AG10803 (cell line): ENCODE results near the gene ENAH.

ENCODE experiments used
- DNase-seq: peaks from one replicate; pipeline ENCODE4 v3.0.0; 2010; ENCODE audit warnings: low read depth
- H3K4me3 ChIP-seq: 2 replicates; pipeline ENCODE4 v1.5.1; 2011; ENCODE audit warnings: mild to moderate bottlenecking, low read length, control low read depth
- CTCF ChIP-seq: conservative IDR thresholded peaks from 2 replicates; pipeline ENCODE4 v1.5.1; 2011; ENCODE audit warnings: mild to moderate bottlenecking, low read length, control low read depth, inconsistent platforms

Gene ENAH

GRCh38 chr1:225592362-225593025 is 60.4 kb downstream of the ENAH start:
- DNase-seq: no peak
- TF ChIP-seq CTCF: no peak
- H3K4me3 ChIP-seq: no peak overlapping the region

GRCh38 chr1:225587310-225587709 is 65.6 kb downstream of the ENAH start:
- TF ChIP-seq CTCF: no peak
- no peak overlapping the region for H3K4me3 ChIP-seq
- no peak for DNase-seq

GRCh38 chr1:225581186-225581585 is 71.7 kb downstream of the ENAH start:
- TF ChIP-seq CTCF: no peak
- no peak overlapping the region for H3K4me3 ChIP-seq
- DNase-seq: no peak

GRCh38 chr1:225580238-225581099 is 72.5 kb downstream of the ENAH start:
- TF ChIP-seq CTCF: no peak
- no peak for DNase-seq
- H3K4me3 ChIP-seq: no peak overlapping the region

GRCh38 chr1:225578251-225578977 is 74.5 kb downstream of the ENAH start:
- TF ChIP-seq CTCF: no peak
- peak; percentile 13 for DNase-seq
- no peak overlapping the region for H3K4me3 ChIP-seq

- DNase-seq: peak; percentile 43
- no peak for TF ChIP-seq CTCF
Observed at GRCh38 chr1:225577241-225577640, 75.7 kb downstream of the ENAH start.

More at GRCh38 chr1:225577241-225577640, 75.7 kb downstream of the ENAH start:
- H3K4me3 ChIP-seq: no peak overlapping the region
